Stimulated activated CD8-positive, alpha-beta memory T cell treated with anti-CD3 and anti-CD28 coated beads, Interleukin-7, amount 100 ng/mL, for 24 hours (primary cell): Measurements from ENCODE around the gene SYNE1.
"Not testable (repeated sequence)": the region's sequence is repeated elsewhere in the genome, so short reads cannot be mapped to it uniquely, and the experiment has no call there.

ENCODE experiments used
- DNase-seq: peaks from one replicate; pipeline ENCODE4 v3.0.0-alpha.2; 2020; ENCODE audit warnings: low read depth

Gene SYNE1, protein sequence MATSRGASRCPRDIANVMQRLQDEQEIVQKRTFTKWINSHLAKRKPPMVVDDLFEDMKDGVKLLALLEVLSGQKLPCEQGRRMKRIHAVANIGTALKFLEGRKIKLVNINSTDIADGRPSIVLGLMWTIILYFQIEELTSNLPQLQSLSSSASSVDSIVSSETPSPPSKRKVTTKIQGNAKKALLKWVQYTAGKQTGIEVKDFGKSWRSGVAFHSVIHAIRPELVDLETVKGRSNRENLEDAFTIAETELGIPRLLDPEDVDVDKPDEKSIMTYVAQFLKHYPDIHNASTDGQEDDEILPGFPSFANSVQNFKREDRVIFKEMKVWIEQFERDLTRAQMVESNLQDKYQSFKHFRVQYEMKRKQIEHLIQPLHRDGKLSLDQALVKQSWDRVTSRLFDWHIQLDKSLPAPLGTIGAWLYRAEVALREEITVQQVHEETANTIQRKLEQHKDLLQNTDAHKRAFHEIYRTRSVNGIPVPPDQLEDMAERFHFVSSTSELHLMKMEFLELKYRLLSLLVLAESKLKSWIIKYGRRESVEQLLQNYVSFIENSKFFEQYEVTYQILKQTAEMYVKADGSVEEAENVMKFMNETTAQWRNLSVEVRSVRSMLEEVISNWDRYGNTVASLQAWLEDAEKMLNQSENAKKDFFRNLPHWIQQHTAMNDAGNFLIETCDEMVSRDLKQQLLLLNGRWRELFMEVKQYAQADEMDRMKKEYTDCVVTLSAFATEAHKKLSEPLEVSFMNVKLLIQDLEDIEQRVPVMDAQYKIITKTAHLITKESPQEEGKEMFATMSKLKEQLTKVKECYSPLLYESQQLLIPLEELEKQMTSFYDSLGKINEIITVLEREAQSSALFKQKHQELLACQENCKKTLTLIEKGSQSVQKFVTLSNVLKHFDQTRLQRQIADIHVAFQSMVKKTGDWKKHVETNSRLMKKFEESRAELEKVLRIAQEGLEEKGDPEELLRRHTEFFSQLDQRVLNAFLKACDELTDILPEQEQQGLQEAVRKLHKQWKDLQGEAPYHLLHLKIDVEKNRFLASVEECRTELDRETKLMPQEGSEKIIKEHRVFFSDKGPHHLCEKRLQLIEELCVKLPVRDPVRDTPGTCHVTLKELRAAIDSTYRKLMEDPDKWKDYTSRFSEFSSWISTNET (N-terminal part only)

DNA sequence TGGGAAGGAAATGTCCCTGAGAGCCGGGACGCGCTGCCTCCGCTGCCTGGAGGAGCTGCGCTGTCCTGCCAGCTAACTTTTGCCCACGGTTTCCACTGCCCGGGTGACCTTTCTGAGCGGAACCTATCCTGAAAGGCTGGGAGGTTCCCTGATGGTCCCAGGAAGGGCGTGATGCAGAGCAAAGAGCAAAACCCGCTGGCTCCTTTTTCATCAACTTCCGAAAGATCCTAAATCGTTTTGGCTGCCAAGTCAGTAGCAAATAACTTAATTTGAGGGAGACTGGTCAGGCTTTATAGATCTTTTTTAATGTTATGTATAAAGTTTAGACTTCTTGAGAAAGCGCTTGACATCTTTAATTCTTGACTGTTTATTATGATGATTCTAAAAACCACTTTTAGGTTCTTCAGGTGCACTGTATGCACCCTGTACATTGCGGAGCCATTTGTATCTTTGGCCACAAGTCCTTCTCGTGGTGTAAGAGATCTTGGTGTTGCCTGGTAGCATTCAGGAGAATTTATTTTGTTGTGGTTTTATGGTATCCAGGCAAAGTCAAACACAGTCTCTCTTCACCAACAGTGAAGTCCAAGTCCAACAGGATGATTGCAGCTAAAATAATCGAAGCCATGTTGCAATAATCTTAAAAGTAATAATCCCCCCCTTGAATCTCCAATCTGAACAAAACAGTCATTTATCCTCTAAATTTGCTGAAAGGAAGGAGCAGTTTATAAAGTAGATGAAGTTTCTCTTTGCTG is at the start of gene SYNE1:
Gene SYNE1, minus strand, starts transcription at position 67 of the 752 bp plus-strand sequence. CDS start 9,031 bp downstream, outside the sequence.
- DNase-seq = no peak

- no peak for DNase-seq
Measured at GRCh38 chr6:152685819-152686218, 48.7 kb upstream of the SYNE1 start.

DNA sequence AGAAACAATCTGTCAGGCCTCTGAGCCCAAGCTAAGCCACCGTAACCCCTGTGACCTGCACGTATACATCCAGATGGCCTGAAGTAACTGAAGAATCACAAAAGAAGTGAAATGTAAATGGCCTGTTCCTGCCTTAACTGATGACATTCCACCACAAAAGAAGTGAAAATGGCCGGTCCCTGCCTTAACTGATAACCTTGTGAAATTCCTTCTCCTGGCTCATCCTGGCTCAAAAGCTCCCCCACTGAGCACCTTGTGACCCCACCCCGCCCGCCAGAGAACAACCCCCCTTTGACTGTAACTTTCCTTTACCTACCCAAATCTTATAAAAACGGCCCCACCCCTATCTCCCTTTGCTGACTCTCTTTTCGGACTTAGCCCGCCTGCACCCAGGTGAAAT is 45.8 kb upstream of the SYNE1 start:
- not testable (repeated sequence) for DNase-seq

DNA sequence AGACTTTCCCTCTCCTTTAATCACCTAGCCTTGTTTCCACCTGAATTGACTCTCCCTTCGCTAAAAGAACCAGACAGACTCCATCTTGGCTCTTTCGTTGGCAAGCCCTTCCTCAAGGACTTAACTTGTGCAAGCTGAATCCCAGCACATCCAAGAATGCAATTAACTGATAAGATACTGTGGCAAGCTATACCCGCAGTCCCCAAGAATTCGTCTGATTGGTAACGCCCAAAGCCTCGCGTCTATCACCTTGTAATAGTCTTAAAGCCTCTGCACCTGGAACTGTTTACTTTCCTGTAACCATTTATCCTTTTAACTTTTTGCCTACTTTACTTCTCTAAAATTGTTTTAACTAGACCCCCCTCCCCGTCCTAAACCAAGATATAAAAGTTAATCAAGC is 45.0 kb upstream of the SYNE1 start:
- no peak for DNase-seq

- DNase-seq = no peak
Measured at GRCh38 chr6:152680879-152681517, 43.8 kb upstream of the SYNE1 start.

GRCh38 chr6:152680151-152680550 is 43.0 kb upstream of the SYNE1 start:
- no peak for DNase-seq

DNA sequence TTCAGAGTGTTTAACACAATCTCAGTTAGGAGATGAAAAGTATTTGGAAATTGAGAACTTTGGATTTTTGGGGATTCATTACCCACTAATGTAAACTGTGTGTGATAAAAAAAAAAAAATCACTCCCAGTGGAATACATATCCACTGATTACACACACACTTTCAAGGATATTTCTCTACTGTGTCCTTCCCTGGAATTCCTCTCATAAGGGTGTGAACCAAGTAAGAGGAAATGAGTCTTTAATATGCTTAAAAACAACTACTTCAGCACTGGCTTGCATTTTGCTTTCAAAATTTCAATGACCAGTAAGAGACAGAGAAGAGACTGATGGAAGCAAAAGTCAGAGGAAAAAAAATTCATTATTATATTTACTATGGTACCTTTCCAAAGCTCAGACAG is 36.1 kb upstream of the SYNE1 start:
- DNase-seq = no peak

DNA sequence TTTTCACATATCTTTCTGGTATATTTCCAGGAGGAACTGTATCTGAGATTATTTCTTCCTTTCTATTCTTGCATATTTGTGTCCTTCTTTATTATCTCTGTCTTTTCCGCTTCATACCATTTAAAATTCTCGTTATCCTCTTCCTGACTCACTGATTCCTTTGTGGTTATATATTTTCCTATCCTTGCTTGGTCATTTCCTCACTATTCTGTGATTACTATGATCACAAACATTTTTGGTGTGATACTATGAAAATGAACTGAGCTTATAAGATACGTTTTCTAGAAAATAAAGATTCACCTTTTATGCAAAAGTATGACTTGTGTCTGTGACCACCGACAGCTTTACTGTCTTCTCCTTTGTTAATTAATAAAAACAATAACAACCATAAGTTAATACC is 34.0 kb upstream of the SYNE1 start:
- no peak for DNase-seq

DNA sequence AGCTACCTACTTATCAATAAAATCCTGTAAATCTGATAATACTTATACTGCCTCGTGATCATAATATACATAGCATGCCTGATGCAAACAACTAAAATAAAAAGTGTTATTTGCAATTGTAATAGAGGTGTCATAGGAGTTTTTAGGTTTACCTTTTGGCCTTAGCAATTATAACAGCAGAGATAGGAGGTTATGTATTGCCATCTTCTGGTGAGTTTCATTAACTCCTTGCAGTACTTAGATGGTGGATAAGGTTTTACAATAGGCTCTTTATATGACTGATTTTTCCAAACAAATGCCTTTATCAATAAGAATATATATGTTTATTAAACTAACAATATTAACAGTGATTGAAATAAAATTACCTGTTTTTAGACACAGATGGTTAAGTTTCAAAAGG is 32.7 kb upstream of the SYNE1 start:
- DNase-seq = no peak

DNA sequence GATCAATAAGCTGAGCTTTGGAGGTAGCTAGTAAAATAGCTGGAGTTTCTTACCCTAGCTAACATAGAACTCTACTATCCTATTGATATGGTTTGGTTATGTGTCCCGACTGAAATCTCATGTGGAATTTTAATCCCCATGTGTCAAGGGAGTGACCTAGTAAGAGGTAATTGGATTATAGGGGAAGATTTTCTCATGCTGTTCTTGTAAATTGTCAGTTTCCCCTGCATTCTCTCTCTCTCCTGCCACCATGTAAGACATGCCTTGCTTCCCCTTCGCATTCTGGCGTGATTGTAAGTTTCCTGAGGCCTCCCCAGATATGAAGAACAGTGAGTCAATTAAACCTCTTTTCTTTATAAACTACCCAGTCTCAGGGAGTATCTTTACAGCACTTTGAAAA is 24.6 kb upstream of the SYNE1 start:
- no peak for DNase-seq

- no peak for DNase-seq
Measured at GRCh38 chr6:152651986-152652385, 14.8 kb upstream of the SYNE1 start.

GRCh38 chr6:152648105-152648504 is 10.9 kb upstream of the SYNE1 start:
- DNase-seq = no peak

DNA sequence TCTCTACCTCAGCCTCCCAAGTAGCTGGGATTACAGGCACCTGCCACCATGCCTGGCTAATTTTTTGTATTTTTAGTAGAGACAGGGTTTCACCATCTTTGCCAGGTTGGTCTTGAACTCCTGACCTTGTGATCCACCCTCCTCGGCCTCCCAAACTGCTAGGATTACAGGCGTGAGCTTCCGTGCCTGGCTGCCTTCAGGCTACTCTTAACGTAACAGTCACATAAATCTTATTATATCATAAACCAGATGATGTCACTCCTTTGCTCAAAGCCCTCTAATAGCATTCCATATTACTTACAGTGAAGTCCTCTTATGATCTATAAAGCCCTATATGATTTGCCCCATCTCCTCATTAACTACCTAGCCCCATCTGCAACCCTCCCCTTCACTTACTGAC is 9.6 kb upstream of the SYNE1 start:
- not testable (repeated sequence) for DNase-seq

DNA sequence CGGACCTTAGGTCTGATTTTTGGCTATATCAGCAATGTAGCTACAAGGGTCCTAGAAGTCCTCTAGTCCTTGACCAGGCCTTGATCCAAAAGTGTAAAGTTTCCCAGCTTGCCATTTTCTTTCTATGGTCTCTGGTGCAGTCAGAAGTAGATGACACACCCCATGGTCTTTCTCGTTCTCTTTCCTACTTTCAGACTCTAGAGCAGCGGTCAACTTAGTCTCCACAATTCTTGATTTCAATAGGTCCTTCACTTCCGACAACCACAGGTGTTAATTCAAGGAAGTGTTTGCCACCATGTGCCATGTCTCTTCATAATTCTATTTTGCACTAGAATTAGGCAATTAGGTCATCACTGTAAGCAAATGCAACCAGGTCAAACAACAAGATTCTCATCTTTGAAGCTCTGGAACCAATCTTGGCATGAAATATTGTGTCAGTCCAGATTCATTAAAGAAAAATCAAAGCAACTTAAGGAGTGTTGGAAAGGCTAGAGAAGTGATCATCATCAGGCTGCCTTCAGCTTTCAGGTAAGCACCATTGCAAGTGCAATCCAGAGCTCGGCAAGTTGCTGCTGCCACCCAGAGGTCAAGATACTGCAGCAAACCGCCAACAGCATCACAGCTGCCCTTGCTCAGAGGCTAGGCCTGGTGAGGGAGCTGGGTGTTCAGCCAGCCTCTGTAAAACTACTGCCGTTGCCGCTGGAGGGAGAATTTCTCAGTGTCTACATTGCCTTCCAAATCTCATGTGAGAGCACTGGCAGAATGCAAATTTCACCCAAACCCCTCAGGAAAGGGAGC is 5.6 kb upstream of the SYNE1 start:
- no peak for DNase-seq

DNA sequence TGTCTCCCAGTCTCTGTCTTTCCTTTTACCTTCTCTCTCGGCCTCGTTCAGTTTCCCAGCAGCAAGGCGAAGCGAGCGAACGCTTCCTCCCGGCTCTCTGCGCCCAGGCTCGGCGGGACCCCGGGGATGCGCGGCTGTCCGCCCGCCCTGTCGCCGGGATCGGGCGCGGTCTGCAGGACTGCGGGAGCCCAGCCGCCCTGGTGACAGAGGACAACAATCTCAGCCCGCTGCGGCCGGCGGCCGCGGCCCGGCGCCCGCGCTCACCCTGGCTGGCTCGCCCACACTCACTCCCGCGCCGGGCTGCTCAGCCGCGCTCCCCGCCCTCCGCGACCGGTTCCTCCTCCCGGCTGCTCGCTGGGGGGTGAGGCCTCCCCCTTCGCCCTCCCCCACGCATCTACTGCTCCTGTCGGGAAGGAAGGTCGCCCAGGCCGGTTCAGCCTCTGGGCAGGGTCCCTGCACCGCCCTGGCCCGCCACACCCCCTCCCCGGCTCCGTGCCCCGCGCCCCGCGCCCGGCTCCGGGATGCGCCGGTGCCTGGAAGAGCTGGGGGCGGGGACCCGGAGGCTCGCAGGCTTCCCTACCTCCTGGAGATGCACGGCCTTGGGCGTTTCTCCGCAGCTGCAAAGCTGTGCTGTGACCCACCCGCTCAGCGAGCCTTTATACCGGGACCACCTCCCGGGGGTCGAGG is 410 bp downstream of the SYNE1 start:
- no peak for DNase-seq

- DNase-seq = no peak
Measured at GRCh38 chr6:152636021-152636608, 1.0 kb downstream of the SYNE1 start.

GRCh38 chr6:152634773-152635172 is 2.4 kb downstream of the SYNE1 start:
- no peak for DNase-seq

GRCh38 chr6:152632121-152632782 is 4.9 kb downstream of the SYNE1 start:
- DNase-seq = no peak

DNA sequence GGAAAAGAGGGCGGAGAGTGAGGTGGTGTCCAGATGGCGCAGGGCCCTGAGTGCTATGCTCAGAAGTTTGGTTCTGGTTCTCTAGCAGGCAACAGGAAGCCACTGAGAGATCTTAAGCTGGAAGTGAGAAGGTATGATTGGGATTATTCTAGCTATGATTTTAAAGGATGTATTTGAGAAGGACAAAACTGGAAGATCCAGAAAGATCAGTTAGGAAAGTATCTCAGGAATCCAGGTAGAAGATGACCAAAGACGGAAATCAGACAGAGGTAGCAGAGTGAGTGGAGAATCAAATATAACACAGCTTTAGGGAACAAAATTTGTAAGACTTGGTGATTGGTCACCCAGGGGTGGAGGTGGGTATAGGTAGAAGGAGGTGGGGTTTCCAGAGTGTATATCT is 5.8 kb downstream of the SYNE1 start:
- no peak for DNase-seq
